NCI-H345 (cell line): ENCODE measurements around the gene PDGFRA.
"Not testable (repeated sequence)": the region's sequence is repeated elsewhere in the genome, so short reads cannot be mapped to it uniquely, and the experiment has no call there.

Source experiments
- DNase-seq: peaks from one replicate; lab custom pipeline; 2025; lab: John Stamatoyannopoulos, UW

PDGFRA gene

GRCh38 chr4:54320826-54321685 is 92.0 kb downstream of the PDGFRA start:
- DNase-seq, result no peak

- DNase-seq, result peak; percentile 73
Observed at GRCh38 chr4:54322818-54323417, 93.8 kb downstream of the PDGFRA start.

GRCh38 chr4:54330896-54331295 is 101.8 kb downstream of the PDGFRA start:
- no peak for DNase-seq

- DNase-seq, result no peak
Observed at GRCh38 chr4:54332542-54332941, 103.4 kb downstream of the PDGFRA start.

- DNase-seq, result no peak
Observed at GRCh38 chr4:54333657-54334056, 104.6 kb downstream of the PDGFRA start.

GRCh38 chr4:54334769-54335168 is 105.7 kb downstream of the PDGFRA start:
- not testable (repeated sequence) for DNase-seq

- no peak for DNase-seq
Observed at GRCh38 chr4:54337009-54337408, 107.9 kb downstream of the PDGFRA start.

GRCh38 chr4:54342067-54342466 is 113.0 kb downstream of the PDGFRA start:
- not testable (repeated sequence) for DNase-seq
